GM21717 (cell line): ENCODE measurements around the gene SCUBE1.

Experiments
- ATAC-seq: cut with Tn5 transposase; IDR thresholded peaks from one replicate; pipeline ENCODE4 v1.9.1; 2021; ENCODE audit warnings: mild to moderate bottlenecking, moderate library complexity; ENCODE audit not compliant: unreplicated experiment

SCUBE1 gene

GRCh38 chr22:43226377-43227238 is 116.6 kb downstream of the SCUBE1 start:
- ATAC-seq = no peak

- no peak for ATAC-seq
These were observed 117.6 kb downstream of the SCUBE1 start for GRCh38 chr22:43225609-43226008.

- no peak for ATAC-seq
These were observed 120.2 kb downstream of the SCUBE1 start for GRCh38 chr22:43222987-43223386.

GRCh38 chr22:43222262-43222661 is 120.9 kb downstream of the SCUBE1 start:
- ATAC-seq = no peak

GRCh38 chr22:43220625-43221380 is 122.4 kb downstream of the SCUBE1 start:
- no peak for ATAC-seq

GRCh38 chr22:43218786-43219185 is 124.4 kb downstream of the SCUBE1 start:
- ATAC-seq = no peak

GRCh38 chr22:43217285-43218030 is 125.7 kb downstream of the SCUBE1 start:
- no peak for ATAC-seq

- ATAC-seq = no peak
These were observed 126.4 kb downstream of the SCUBE1 start for GRCh38 chr22:43216738-43217137.

- ATAC-seq = no peak
These were observed 129.2 kb downstream of the SCUBE1 start for GRCh38 chr22:43213962-43214361.

- ATAC-seq = no peak
These were observed 130.1 kb downstream of the SCUBE1 start for GRCh38 chr22:43213051-43213450.

- no peak for ATAC-seq
These were observed 130.7 kb downstream of the SCUBE1 start for GRCh38 chr22:43212434-43212952.

GRCh38 chr22:43211941-43212433 is 131.2 kb downstream of the SCUBE1 start:
- no peak for ATAC-seq

- no peak for ATAC-seq
These were observed 132.3 kb downstream of the SCUBE1 start for GRCh38 chr22:43210631-43211515.

- no peak for ATAC-seq
These were observed 133.2 kb downstream of the SCUBE1 start for GRCh38 chr22:43209971-43210370.

GRCh38 chr22:43209523-43209890 is 133.7 kb downstream of the SCUBE1 start:
- ATAC-seq = no peak

- ATAC-seq = no peak
These were observed 134.3 kb downstream of the SCUBE1 start for GRCh38 chr22:43208703-43209522.

- no peak for ATAC-seq
These were observed 135.1 kb downstream of the SCUBE1 start for GRCh38 chr22:43207849-43208702.

- ATAC-seq = no peak
These were observed 135.8 kb downstream of the SCUBE1 start for GRCh38 chr22:43207386-43207785.
